HL-60 (cell line): ENCODE results near the gene CEP295NL.

Experiments used
- DNase-seq, 2 experiments: peaks; one replicate each; pipeline ENCODE4 v3.0.0-alpha.2; 2010 to 2020; ENCODE audit warnings: low read depth in 1 of 2, low spot score in 1 of 2
- H3K27ac ChIP-seq: fragments of 250-450 bp; sonication (Bioruptor Pico); replicated peaks from 2 replicates; pipeline ENCODE4 v1.5.1; 2020; ENCODE audit warnings: mild to moderate bottlenecking, moderate library complexity
- H3K27me3 ChIP-seq: fragments of 250-450 bp; sonication (Bioruptor Pico); 2 replicates; pipeline ENCODE4 v1.5.1; 2021; ENCODE audit warnings: mild to moderate bottlenecking, moderate library complexity; ENCODE audit not compliant: insufficient read depth, poor library complexity, severe bottlenecking
- H3K4me3 ChIP-seq: replicated peaks from 2 replicates; pipeline ENCODE4 v1.5.1; 2011; ENCODE audit warnings: mild to moderate bottlenecking, control low read depth, low read length; ENCODE audit not compliant: insufficient read depth
- CTCF ChIP-seq: IDR thresholded peaks from one replicate; pipeline ENCODE4 v1.5.1; 2011; ENCODE audit warnings: low read length, control low read depth, inconsistent platforms; ENCODE audit not compliant: insufficient read depth
- GABPA ChIP-seq: IDR thresholded peaks from 2 replicates; pipeline ENCODE4 v1.6.1; 2012; ENCODE audit warnings: low read depth
- POLR2AphosphoS5 ChIP-seq: IDR thresholded peaks from 2 replicates; pipeline ENCODE4 v1.6.1; 2012; ENCODE audit warnings: low read depth
- REST ChIP-seq: IDR thresholded peaks from 2 replicates; pipeline ENCODE4 v1.6.1; 2012; ENCODE audit warnings: low read depth; ENCODE audit not compliant: insufficient replicate concordance
- SPI1 ChIP-seq: IDR thresholded peaks from 2 replicates; pipeline ENCODE4 v1.6.1; 2012; ENCODE audit warnings: low read depth, mild to moderate bottlenecking, borderline replicate concordance

Gene CEP295NL

GRCh38 chr17:78876094-78876597 lies 26.9 kb downstream of the CEP295NL start:
- H3K27ac ChIP-seq = peak overlapping the region; percentile 52
- no peaks in the 10 kb centered on the region for H3K27me3 ChIP-seq

GRCh38 chr17:78875363-78876093 lies 27.5 kb downstream of the CEP295NL start:
- peak in 1 of 2 experiments; percentile 53 for DNase-seq
- Histone ChIP-seq H3K4me3 (no peak overlapping the region), H3K27ac (peak overlapping the region; percentile 52), H3K27me3 (no peaks in the 10 kb centered on the region)
- TF ChIP-seq GABPA (no peak), SPI1 (peak; percentile 7; the same call in 1 of the 2 replicates)

More at GRCh38 chr17:78876094-78876597, 26.9 kb downstream of the CEP295NL start:
- no peak for DNase-seq
- H3K4me3 ChIP-seq = no peak overlapping the region
- TF ChIP-seq GABPA (no peak), SPI1 (no peak), POLR2AphosphoS5 (no peak), REST (no peak), CTCF (no peak)

GRCh38 chr17:78873519-78874340 lies 29.3 kb downstream of the CEP295NL start:
- DNase-seq = no peak
- no peak for TF ChIP-seq CTCF
- TF ChIP-seq GABPA = no peak
- no peak for TF ChIP-seq POLR2AphosphoS5
- TF ChIP-seq SPI1 = no peak
- no peak for TF ChIP-seq REST
- no peaks in the 10 kb centered on the region for H3K27me3 ChIP-seq
- no peak overlapping the region for H3K4me3 ChIP-seq
- H3K27ac ChIP-seq = no peak overlapping the region

- H3K27ac ChIP-seq = no peak overlapping the region
- DNase-seq = no peak
- H3K4me3 ChIP-seq = no peak overlapping the region
- no peaks in the 10 kb centered on the region for H3K27me3 ChIP-seq
- TF ChIP-seq SPI1 (no peak), POLR2AphosphoS5 (no peak), REST (no peak), CTCF (no peak), GABPA (no peak)
Observed at GRCh38 chr17:78872486-78872885, 30.5 kb downstream of the CEP295NL start.
